Spleen (tissue), 7 donors: ENCODE results near the gene PDZD8.

Source experiments
- POLR2A ChIP-seq, 3 donors: fragments of 450-650 bp; IDR thresholded peaks; one replicate each; pipeline ENCODE4 v1.5.1; 2017; ENCODE audit warnings: antibody characterized with exemption in 3 of 3, mild to moderate bottlenecking in 1 of 3
- TF ChIP-seq, protein P1 (sequence below), 11 experiments: fragments of 200-600 bp in 7 of 11; fragments of 450-650 bp in 4 of 11; sonication (generic) in 4 of 11; IDR thresholded peaks in 8 of 11; conservative IDR thresholded peaks in 3 of 11; 1 replicate in 7 of 11; 2 replicates in 4 of 11; pipeline versions ENCODE4 v1.4.0 to v1.8.0; 2016 to 2021; ENCODE audit warnings: antibody characterized with exemption in 11 of 11, inconsistent platforms in 4 of 11, mild to moderate bottlenecking in 1 of 11
- donor health status: DM: no; HTN: no; CAD: no; lungs with moderate emphysema.
- donor health status: DM: no; HTN: no; CAD: no.
- donor health status: DM: no; HTN: no; CAD: no.

DNA sequence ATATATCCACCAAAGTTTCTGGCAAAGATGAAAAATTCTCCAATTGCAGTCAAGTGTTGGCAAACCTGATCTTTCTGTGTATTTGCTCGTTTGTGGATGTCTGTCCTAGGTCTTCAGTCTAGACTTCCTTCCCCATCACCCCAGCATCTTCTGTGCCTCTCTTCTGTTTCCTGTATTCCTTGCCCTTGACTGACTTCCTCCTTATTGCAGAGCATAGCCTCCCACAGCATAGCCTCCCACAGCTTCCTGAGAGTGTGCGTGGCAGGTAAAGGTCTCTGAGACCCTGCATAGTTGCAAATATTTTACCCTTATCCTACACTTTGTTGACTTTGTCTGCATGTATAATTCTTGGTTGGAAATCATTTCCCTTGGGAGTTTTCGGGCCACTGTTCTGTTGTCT lies 116.0 kb downstream of the PDZD8 start:
- TF ChIP-seq, protein P1, sequence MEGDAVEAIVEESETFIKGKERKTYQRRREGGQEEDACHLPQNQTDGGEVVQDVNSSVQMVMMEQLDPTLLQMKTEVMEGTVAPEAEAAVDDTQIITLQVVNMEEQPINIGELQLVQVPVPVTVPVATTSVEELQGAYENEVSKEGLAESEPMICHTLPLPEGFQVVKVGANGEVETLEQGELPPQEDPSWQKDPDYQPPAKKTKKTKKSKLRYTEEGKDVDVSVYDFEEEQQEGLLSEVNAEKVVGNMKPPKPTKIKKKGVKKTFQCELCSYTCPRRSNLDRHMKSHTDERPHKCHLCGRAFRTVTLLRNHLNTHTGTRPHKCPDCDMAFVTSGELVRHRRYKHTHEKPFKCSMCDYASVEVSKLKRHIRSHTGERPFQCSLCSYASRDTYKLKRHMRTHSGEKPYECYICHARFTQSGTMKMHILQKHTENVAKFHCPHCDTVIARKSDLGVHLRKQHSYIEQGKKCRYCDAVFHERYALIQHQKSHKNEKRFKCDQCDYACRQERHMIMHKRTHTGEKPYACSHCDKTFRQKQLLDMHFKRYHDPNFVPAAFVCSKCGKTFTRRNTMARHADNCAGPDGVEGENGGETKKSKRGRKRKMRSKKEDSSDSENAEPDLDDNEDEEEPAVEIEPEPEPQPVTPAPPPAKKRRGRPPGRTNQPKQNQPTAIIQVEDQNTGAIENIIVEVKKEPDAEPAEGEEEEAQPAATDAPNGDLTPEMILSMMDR (IDR thresholded peaks at IDR 0.05 in 8 of 11, conservative IDR thresholded peaks at IDR 0.05 in 3 of 11), result no peak
- TF ChIP-seq POLR2A (IDR thresholded peaks at IDR 0.05), result no peak
